ENCODE results near the gene DCUN1D5. TPM values are rescaled to one million over a fixed set of nuclear protein-coding genes. Genes with fewer than 3 reads are reported as not detected.

Gene DCUN1D5
- total and polyA plus RNA-seq, 9 of the 15 experiments (the other 6 are each of a cell fraction or from before 2014, with no cell fraction given): 38.4 to 242 (median 115) TPM

DNA sequence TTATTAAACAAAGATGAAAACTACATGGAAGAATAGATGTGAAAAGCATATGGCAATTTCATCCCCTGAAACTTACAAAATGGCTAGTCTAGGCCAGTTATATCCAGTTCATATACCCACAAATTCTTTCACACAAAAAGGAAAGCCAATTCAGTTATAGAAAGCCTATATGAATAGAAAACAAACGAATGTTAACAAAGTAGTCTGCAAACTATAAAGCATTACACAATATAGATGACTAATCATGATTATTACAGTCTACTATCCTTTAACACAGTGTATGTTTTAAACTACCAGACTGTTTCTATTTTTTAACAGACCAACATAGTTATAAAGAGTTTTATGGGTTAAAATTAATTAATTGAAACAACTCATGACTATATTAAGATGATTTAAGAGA is 12.1 kb downstream of the DCUN1D5 start:
- ChIA-PET CTCF (ENCODE audit: low intra/inter-chr PET ratio) (no interaction called here), POLR2A (no interaction called here)
- no peaks in the 10 kb centered on the region for H3K27me3 ChIP-seq (ENCODE audit: control insufficient read depth in 2 of 2, insufficient read depth in 2 of 2, low read length in 2 of 2)
- no peaks in the 10 kb centered on the region for H3K4me1 ChIP-seq (replicated peaks in 1 of 2; ENCODE audit: control insufficient read depth in 2 of 2, insufficient read depth in 2 of 2, low read length in 2 of 2)
- H3K4me3 ChIP-seq: no peak overlapping the region
- no peak for ATAC-seq
- H2AFZ ChIP-seq (ENCODE audit: low read depth, low read length): no peak overlapping the region
- H3K79me2 ChIP-seq (ENCODE audit: control insufficient read depth, insufficient read depth, low read length): peaks cover 72% of the 10 kb centered on the region
- no peaks in the 10 kb centered on the region for H4K20me1 ChIP-seq (replicated peaks; ENCODE audit: control insufficient read depth, insufficient read depth, low read length)
- in situ Hi-C loops (cut with MboI): no loop called here
- DNase-seq (ENCODE audit: extremely low read depth in 1 of 4, low spot score in 3 of 4): no peak
- H3K9ac ChIP-seq (ENCODE audit: insufficient read depth in 1 of 2, low read depth in 2 of 2, low read length in 2 of 2): no peak overlapping the region
- no peaks in the 10 kb centered on the region for H3K9me3 ChIP-seq (replicated peaks; ENCODE audit: control insufficient read depth, insufficient read depth, low read depth, low read length)
- BruUV-seq (replicated peaks): no TSS peak
- peaks cover 94% of the 10 kb centered on the region for H3K36me3 ChIP-seq (ENCODE audit: control insufficient read depth, insufficient read depth, low read length)
- intact Hi-C loops (cut with micrococcal nuclease): no loop called here
- no peak overlapping the region for H3K4me2 ChIP-seq (ENCODE audit: insufficient read depth, low read length)
- FAIRE-seq: no peak
- TF ChIP-seq, protein P1, sequence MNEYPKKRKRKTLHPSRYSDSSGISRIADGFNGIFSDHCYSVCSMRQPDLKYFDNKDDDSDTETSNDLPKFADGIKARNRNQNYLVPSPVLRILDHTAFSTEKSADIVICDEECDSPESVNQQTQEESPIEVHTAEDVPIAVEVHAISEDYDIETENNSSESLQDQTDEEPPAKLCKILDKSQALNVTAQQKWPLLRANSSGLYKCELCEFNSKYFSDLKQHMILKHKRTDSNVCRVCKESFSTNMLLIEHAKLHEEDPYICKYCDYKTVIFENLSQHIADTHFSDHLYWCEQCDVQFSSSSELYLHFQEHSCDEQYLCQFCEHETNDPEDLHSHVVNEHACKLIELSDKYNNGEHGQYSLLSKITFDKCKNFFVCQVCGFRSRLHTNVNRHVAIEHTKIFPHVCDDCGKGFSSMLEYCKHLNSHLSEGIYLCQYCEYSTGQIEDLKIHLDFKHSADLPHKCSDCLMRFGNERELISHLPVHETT (CRISPR knock-in tag; conservative IDR thresholded peaks at IDR 0.05 in 1 of 2, IDR thresholded peaks at IDR 0.05 in 1 of 2): no peak
- TF ChIP-seq CEBPB (tag; IDR thresholded peaks at IDR 0.05): 0 out of 2 replicates have a peak, but pooled peaks have one; percentile 9
- no peak overlapping the region for H3K27ac ChIP-seq (ENCODE audit: extremely low read depth, low read depth, low read length)
- 55% methylated on average over 1 of the region's 1 CpG for WGBS (ENCODE audit: insufficient coverage, low coverage, missing lambda C conversion rate)
- H3K9me1 ChIP-seq (ENCODE audit: control insufficient read depth, insufficient read depth, low read length): no peaks in the 10 kb centered on the region

DNA sequence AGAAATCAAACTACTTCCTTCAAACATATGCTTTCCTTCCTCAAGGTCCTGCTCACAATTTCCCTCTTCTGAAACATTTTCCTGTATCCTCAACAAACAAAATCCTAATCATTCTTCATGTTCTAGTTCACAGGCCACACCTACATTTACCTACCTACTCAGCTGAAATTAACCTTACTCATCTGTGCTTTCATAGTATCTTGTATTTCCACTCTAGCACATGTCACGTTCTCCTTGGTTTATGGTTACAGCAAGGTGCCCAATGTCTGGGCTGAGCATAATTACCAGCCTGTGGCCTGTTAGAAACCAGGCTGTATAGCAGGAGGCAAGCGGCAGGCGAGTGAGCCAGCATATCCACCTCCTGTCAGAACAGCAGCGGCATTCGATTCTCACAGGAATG is 13.2 kb downstream of the DCUN1D5 start:
- no peaks in the 10 kb centered on the region for H3K9me3 ChIP-seq (replicated peaks; ENCODE audit: control insufficient read depth, insufficient read depth, low read depth, low read length)
- no peaks in the 10 kb centered on the region for H3K27me3 ChIP-seq (ENCODE audit: control insufficient read depth in 2 of 2, insufficient read depth in 2 of 2, low read length in 2 of 2)
- H3K4me3 ChIP-seq: no peak overlapping the region
- H3K79me2 ChIP-seq (ENCODE audit: control insufficient read depth, insufficient read depth, low read length): peaks cover 68% of the 10 kb centered on the region
- no peak overlapping the region for H3K27ac ChIP-seq (ENCODE audit: extremely low read depth, low read depth, low read length)
- in situ Hi-C loops (cut with MboI): no loop called here
- H4K20me1 ChIP-seq (replicated peaks; ENCODE audit: control insufficient read depth, insufficient read depth, low read length): no peaks in the 10 kb centered on the region
- no peak for DNase-seq (ENCODE audit: extremely low read depth in 1 of 4, low spot score in 3 of 4)
- ChIA-PET POLR2A (interaction anchor here (1.1 kb wide), 1 partner anchor 13 kb away, joined by 6 read pairs; the partner anchor contains the start of gene DCUN1D5), CTCF (ENCODE audit: low intra/inter-chr PET ratio) (no interaction called here)
- no peaks in the 10 kb centered on the region for H3K4me1 ChIP-seq (replicated peaks in 1 of 2; ENCODE audit: control insufficient read depth in 2 of 2, insufficient read depth in 2 of 2, low read length in 2 of 2)
- 94% methylated on average over 4 of the region's 5 CpGs for WGBS (ENCODE audit: insufficient coverage, low coverage, missing lambda C conversion rate)
- TF ChIP-seq KDM4B (IDR thresholded peaks at IDR 0.05; ENCODE audit: borderline replicate concordance in 2 of 2, low read depth in 1 of 2) (no peak), CAMTA2 (CRISPR knock-in tag; conservative IDR thresholded peaks at IDR 0.05) (no peak), NFE2L1 (tag; IDR thresholded peaks at IDR 0.05; ENCODE audit: borderline replicate concordance, low read depth) (no peak)
- H2AFZ ChIP-seq (ENCODE audit: low read depth, low read length): no peak overlapping the region
- no peak for FAIRE-seq
- no peak; the same call in 2 of the 3 replicates for ATAC-seq
- no peaks in the 10 kb centered on the region for H3K9me1 ChIP-seq (ENCODE audit: control insufficient read depth, insufficient read depth, low read length)
- H3K4me2 ChIP-seq (ENCODE audit: insufficient read depth, low read length): no peak overlapping the region
- intact Hi-C loops (cut with micrococcal nuclease): no loop called here
- H3K9ac ChIP-seq (ENCODE audit: insufficient read depth in 1 of 2, low read depth in 2 of 2, low read length in 2 of 2): no peak overlapping the region
- H3K36me3 ChIP-seq (ENCODE audit: control insufficient read depth, insufficient read depth, low read length): peaks cover 89% of the 10 kb centered on the region
- no TSS peak for BruUV-seq (replicated peaks)
